IMR-90 (cell line): Measurements from ENCODE around the gene C13orf46. TPM values are rescaled to one million over a fixed set of nuclear protein-coding genes. Genes with fewer than 3 reads are reported as not detected.

ENCODE experiments used
- ATAC-seq: fragments of 200-7000 bp; cut with Tn5 transposase; 2 replicates; pipeline ENCODE4 v1.9.1; 2020; ENCODE audit warnings: low read depth, mild to moderate bottlenecking, moderate library complexity
- BruUV-seq: library from RNA; stranded (reverse); fragments of 400-500 nt; replicated peaks from 2 replicates; lab custom pipeline; 2021; lab: Mats Ljungman, UMichigan
- CTCF ChIA-PET: fragments of 300-600 bp; formaldehyde crosslinking; extraction: SDS; loops from one replicate; lab custom pipeline; 2021; ENCODE audit warnings: antibody characterized with exemption; lab: Yijun Ruan, JAX
- POLR2A ChIA-PET: fragments of 300-600 bp; sonication (Branson Sonifier 250); formaldehyde crosslinking; loops from one replicate; lab custom pipeline; 2022; ENCODE audit warnings: antibody characterized with exemption; ENCODE audit not compliant: unreplicated experiment; lab: Charles Lee
- DNase-seq: peaks from one replicate; pipeline ENCODE4 v3.0.0; 2013
- H2AFZ ChIP-seq: replicated peaks from 2 replicates; pipeline ENCODE3; 2013; ENCODE audit warnings: low read length, mild to moderate bottlenecking; ENCODE audit not compliant: poor library complexity
- H2AK5ac ChIP-seq: 2 replicates; pipeline ENCODE4 v1.6.1; 2013; ENCODE audit warnings: low read depth, low read length, inconsistent platforms
- H2AK9ac ChIP-seq: replicated peaks from 2 replicates; pipeline ENCODE3; 2013; ENCODE audit warnings: mild to moderate bottlenecking, low read depth, low read length, moderate library complexity; ENCODE audit not compliant: poor library complexity
- H2BK120ac ChIP-seq: 2 replicates; pipeline ENCODE4 v1.6.1; 2013; ENCODE audit warnings: low read depth, low read length, inconsistent platforms
- H2BK15ac ChIP-seq: 3 replicates; pipeline ENCODE4 v1.6.1; 2013; ENCODE audit warnings: low read depth, low read length, inconsistent platforms
- H2BK20ac ChIP-seq: 2 replicates; pipeline ENCODE4 v1.6.1; 2013; ENCODE audit warnings: low read depth, mild to moderate bottlenecking, inconsistent platforms, low read length, moderate library complexity
- H2BK5ac ChIP-seq: 2 replicates; pipeline ENCODE4 v1.6.1; 2013; ENCODE audit warnings: mild to moderate bottlenecking, low read depth, low read length, inconsistent platforms; ENCODE audit not compliant: poor library complexity, severe bottlenecking
- H3K14ac ChIP-seq: replicated peaks from 2 replicates; pipeline ENCODE4 v1.6.1; 2013; ENCODE audit warnings: low read depth, low read length, inconsistent platforms
- H3K18ac ChIP-seq: 2 replicates; pipeline ENCODE4 v1.6.1; 2013; ENCODE audit warnings: low read depth, low read length, control low read depth
- H3K23ac ChIP-seq: 2 replicates; pipeline ENCODE4 v1.6.1; 2013; ENCODE audit warnings: low read depth, low read length, inconsistent platforms
- H3K27ac ChIP-seq: 2 replicates; pipeline ENCODE4 v1.5.1; 2013; ENCODE audit warnings: mild to moderate bottlenecking, control low read depth, low read length; ENCODE audit not compliant: insufficient read depth
- H3K27me3 ChIP-seq: 2 replicates; pipeline ENCODE4 v1.6.1; 2013; ENCODE audit warnings: low read length; ENCODE audit not compliant: control insufficient read depth, insufficient read depth
- H3K36me3 ChIP-seq: 2 replicates; pipeline ENCODE4 v1.6.1; 2013; ENCODE audit warnings: low read length, mixed read lengths; ENCODE audit not compliant: control insufficient read depth, insufficient read depth
- H3K4ac ChIP-seq: 2 replicates; pipeline ENCODE4 v1.6.1; 2013; ENCODE audit warnings: low read depth, low read length, inconsistent platforms
- H3K4me1 ChIP-seq: 2 replicates; pipeline ENCODE4 v1.6.1; 2013; ENCODE audit warnings: low read length, mixed read lengths; ENCODE audit not compliant: control insufficient read depth, insufficient read depth
- H3K4me2 ChIP-seq: 2 replicates; pipeline ENCODE4 v1.6.1; 2013; ENCODE audit warnings: low read depth, mild to moderate bottlenecking, control low read depth, low read length, moderate library complexity
- H3K4me3 ChIP-seq: 2 replicates; pipeline ENCODE4 v1.5.1; 2013; ENCODE audit warnings: low read depth, mild to moderate bottlenecking, control low read depth, low read length, moderate library complexity; ENCODE audit not compliant: insufficient read depth
- H3K56ac ChIP-seq: 2 replicates; pipeline ENCODE4 v1.6.1; 2013; ENCODE audit warnings: low read length, inconsistent platforms; ENCODE audit not compliant: insufficient read depth; ENCODE audit errors: extremely low read depth
- H3K79me1 ChIP-seq, 2 experiments: 2 replicates each; pipeline ENCODE4 v1.6.1; 2013; ENCODE audit warnings: low read length in 2 of 2, inconsistent platforms in 1 of 2, low read depth in 1 of 2
- H3K9ac ChIP-seq: 2 replicates; pipeline ENCODE4 v1.6.1; 2013; ENCODE audit warnings: low read depth, low read length, control low read depth
- H3K9me1 ChIP-seq: 2 replicates; pipeline ENCODE4 v1.6.1; 2013; ENCODE audit warnings: low read length, inconsistent platforms; ENCODE audit not compliant: insufficient read depth
- H3K9me3 ChIP-seq: 2 replicates; pipeline ENCODE4 v1.6.1; 2013; ENCODE audit warnings: low read length; ENCODE audit not compliant: control insufficient read depth, insufficient read depth
- H4K20me1 ChIP-seq: 2 replicates; pipeline ENCODE4 v1.6.1; 2013; ENCODE audit warnings: low read length, inconsistent platforms; ENCODE audit not compliant: insufficient read depth
- H4K5ac ChIP-seq: 2 replicates; pipeline ENCODE4 v1.6.1; 2013; ENCODE audit warnings: mild to moderate bottlenecking, low read depth, low read length, control low read depth
- H4K8ac ChIP-seq, 2 experiments: 2 replicates each; pipeline ENCODE4 v1.6.1; 2013; ENCODE audit warnings: low read depth in 2 of 2, low read length in 2 of 2, control low read depth in 1 of 2, inconsistent platforms in 1 of 2
- H4K91ac ChIP-seq: 2 replicates; pipeline ENCODE4 v1.6.1; 2013; ENCODE audit warnings: low read depth, low read length, inconsistent platforms; ENCODE audit not compliant: insufficient read depth
- BHLHE40 ChIP-seq: fragments of 150-350 bp; IDR thresholded peaks from 2 replicates; pipeline ENCODE4 v1.6.1; 2016; ENCODE audit warnings: mild to moderate bottlenecking, low read depth, low read length
- RCOR1 ChIP-seq: IDR thresholded peaks from 2 replicates; pipeline ENCODE4 v1.6.1; 2012; ENCODE audit warnings: mild to moderate bottlenecking, low read length, improper control_type of control experiment; ENCODE audit not compliant: insufficient replicate concordance
- RFX5 ChIP-seq: IDR thresholded peaks from 2 replicates; pipeline ENCODE4 v1.8.0; 2012; ENCODE audit warnings: low read depth, mild to moderate bottlenecking, low read length, moderate library complexity
- SMC3 ChIP-seq: fragments of 150-350 bp; IDR thresholded peaks from 2 replicates; pipeline ENCODE4 v1.6.1; 2016; ENCODE audit warnings: low read depth, mild to moderate bottlenecking, antibody characterized with exemption, low read length, moderate library complexity
- WGBS, 2 experiments: methylation state at CpG; one replicate each; pipeline versions ENCODE4 v1.1.5 to v1.1.7; 2013; ENCODE audit warnings: missing lambda C conversion rate in 2 of 2; ENCODE audit not compliant: insufficient read length in 1 of 2; ENCODE audit errors: extremely low coverage in 2 of 2; 5-methylcytosine and 5-hydroxymethylcytosine counted together
- dilution Hi-C: fragments of 300-500 bp; cut with HindIII; formaldehyde crosslinking; loops from one replicate; pipeline ENCODE4 v1.14.3; 2018; ENCODE audit warnings: low sequenced_read_pairs; ENCODE audit not compliant: unreplicated experiment
- in situ Hi-C: fragments of 300-500 bp; cut with MboI; formaldehyde crosslinking; loops from 3 replicates; pipeline ENCODE4 v1.14.3; 2019; ENCODE audit warnings: low sequenced_read_pairs, inconsistent platforms, mixed read lengths
- intact Hi-C: fragments of 100-400 bp; cut with micrococcal nuclease; formaldehyde crosslinking; loops from 2 replicates; pipeline ENCODE4 v1.10.0; 2022
- polyA plus RNA-seq, 3 experiments: library from polyadenylated mRNA; depleted of rRNA; stranded (reverse); fragments of >200 nt; gene quantifications; 2 replicates each; pipeline ENCODE4 v1.2.3, GENCODE V29; 2012; ENCODE audit warnings: low replicate concordance in 1 of 3
- total RNA-seq: library from RNA; depleted of rRNA; stranded (reverse); fragments of >200 nt; gene quantifications from 2 replicates; pipeline ENCODE4 v1.2.3, GENCODE V29; 2012
- TF ChIP-seq, protein P1 (sequence below): fragments of 150-350 bp; IDR thresholded peaks from 2 replicates; pipeline ENCODE4 v1.6.1; 2017; ENCODE audit warnings: mild to moderate bottlenecking, antibody characterized with exemption, low read length, low read depth

Gene C13orf46
- total and polyA plus RNA-seq, 2 of the 4 experiments (the other 2 are of a cell fraction): under 0.01 to 2.1 TPM

DNA sequence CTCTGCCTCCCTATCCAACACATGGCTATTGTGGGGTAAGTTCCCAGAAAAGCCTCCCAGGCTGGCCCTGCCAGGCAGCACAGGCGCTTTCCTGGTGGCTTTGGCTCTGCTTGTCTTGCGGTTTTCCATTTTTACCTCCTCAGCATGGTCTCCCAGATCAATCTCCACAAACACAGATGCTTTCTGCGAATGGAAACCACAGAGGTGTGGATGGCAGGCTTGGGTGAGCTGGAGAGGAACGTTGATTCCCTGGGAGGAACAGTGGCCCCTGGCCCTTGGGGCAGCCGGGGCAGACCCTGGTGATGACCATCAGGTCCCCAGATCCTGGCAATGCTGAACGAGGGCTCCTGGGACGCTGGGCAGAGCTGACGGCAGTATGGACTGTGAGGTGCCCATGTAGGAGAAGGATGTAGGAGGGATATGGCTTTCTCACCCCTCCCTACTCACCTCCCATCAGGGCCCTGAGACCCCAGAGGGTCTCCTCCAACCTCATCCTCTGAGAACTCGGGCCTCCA is 6.6 kb downstream of the C13orf46 start:
- Histone ChIP-seq H3K56ac (no peak overlapping the region), H4K91ac (no peak overlapping the region), H2BK5ac (no peak overlapping the region), H2AK5ac (no peak overlapping the region), H3K9me3 (no peaks in the 10 kb centered on the region), H3K27ac (no peak overlapping the region), H2AK9ac (no peak overlapping the region), H3K4me3 (no peak overlapping the region), H4K20me1 (0 out of 2 replicates have a peak, but pooled peaks cover 3% of the 10 kb centered on the region), H3K4ac (no peak overlapping the region), H3K23ac (no peak overlapping the region), H3K79me1 (peaks cover 7 to 36% of the 10 kb centered on the region in 2 experiments; a peak in 2 of 4 replicates), H3K18ac (no peak overlapping the region), H2BK20ac (no peak overlapping the region), H3K14ac (no peak overlapping the region), H2AFZ (no peak overlapping the region), H4K5ac (no peak overlapping the region), H4K8ac (no peak overlapping the region), H3K9me1 (peaks cover 4% of the 10 kb centered on the region; the same call in 1 of the 2 replicates), H3K36me3 (peaks cover 39% of the 10 kb centered on the region), H2BK120ac (no peak overlapping the region), H3K9ac (no peak overlapping the region), H3K4me2 (no peak overlapping the region), H3K27me3 (no peaks in the 10 kb centered on the region), H2BK15ac (no peak overlapping the region), H3K4me1 (peaks cover 2% of the 10 kb centered on the region)
- POLR2A ChIA-PET: no interaction called here
- in situ Hi-C loops: no loop called here
- intact Hi-C loops: no loop called here
- TF ChIP-seq BHLHE40 (no peak), RFX5 (no peak), SMC3 (no peak), RCOR1 (no peak)
- TF ChIP-seq, protein P1, sequence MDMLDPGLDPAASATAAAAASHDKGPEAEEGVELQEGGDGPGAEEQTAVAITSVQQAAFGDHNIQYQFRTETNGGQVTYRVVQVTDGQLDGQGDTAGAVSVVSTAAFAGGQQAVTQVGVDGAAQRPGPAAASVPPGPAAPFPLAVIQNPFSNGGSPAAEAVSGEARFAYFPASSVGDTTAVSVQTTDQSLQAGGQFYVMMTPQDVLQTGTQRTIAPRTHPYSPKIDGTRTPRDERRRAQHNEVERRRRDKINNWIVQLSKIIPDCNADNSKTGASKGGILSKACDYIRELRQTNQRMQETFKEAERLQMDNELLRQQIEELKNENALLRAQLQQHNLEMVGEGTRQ: no peak
- CTCF ChIA-PET: no interaction called here
- dilution Hi-C loops: no loop called here
- BruUV-seq: no TSS peak
- WGBS, 2 experiments: no CpG with 5 or more reads among the region's 9 CpGs
- no peak for DNase-seq
- no peak for ATAC-seq
